ENCODE data around the gene SRBD1. TPM values are rescaled to one million over a fixed set of nuclear protein-coding genes. Genes with fewer than 3 reads are reported as not detected.

The SRBD1 gene
- total RNA-seq, 3 donors from 2014 or later (not counting 1 experiment from before 2014, with no cell fraction given): 34.5 to 40.0 (median 38.8) TPM

DNA sequence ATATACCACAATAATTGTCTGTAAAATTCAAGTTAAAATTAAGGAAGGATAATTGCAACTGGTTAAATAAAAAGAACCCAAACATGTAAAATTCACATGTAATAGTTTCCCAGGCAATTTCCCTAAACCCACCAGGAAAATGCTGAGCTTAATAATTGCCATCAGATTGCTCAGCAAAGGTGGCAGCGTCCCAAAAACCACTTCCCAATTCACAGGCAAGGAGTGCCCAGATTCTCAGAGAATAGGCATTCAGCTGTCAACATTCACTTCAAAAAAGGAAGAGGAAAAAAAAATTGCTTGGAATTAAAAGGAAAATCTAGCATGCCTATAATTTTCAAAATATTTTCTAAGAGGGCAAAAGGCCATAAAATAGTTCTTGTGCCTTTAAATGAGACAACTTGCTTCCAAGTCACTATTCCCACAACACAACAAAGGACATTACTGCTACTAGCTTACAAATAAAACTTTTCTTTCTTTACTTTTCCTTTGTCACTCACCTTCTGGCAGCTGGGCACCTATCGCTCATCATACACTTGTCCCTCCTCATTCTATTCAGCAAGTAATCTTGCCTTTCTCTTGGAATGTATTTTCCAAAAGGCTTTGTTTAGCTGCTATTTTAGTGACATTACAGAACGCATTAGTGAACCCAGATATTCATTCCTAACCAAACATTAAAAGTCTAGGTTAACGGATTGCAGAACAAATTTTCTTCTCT is 15.2 kb downstream of the SRBD1 start:
- no peak overlapping the region for H3K27ac Mint-ChIP-seq
- peaks cover 9% of the 10 kb centered on the region for H3K36me3 Mint-ChIP-seq
- H3K9me3 Mint-ChIP-seq: no peaks in the 10 kb centered on the region
- Histone ChIP-seq H3K27ac (ENCODE audit: low read length) (no peak overlapping the region), H3K27me3 (ENCODE audit: control insufficient read depth, insufficient read depth, low read length) (no peaks in the 10 kb centered on the region), H3K4me3 (ENCODE audit: low read length) (no peak overlapping the region), H3K4me1 (ENCODE audit: control insufficient read depth, insufficient read depth, low read length) (no peaks in the 10 kb centered on the region), H3K36me3 (ENCODE audit: control insufficient read depth, insufficient read depth, low read length) (peaks cover 44% of the 10 kb centered on the region), H3K9me3 (ENCODE audit: control insufficient read depth, insufficient read depth, low read length) (no peaks in the 10 kb centered on the region)
- ATAC-seq (no peak), DNase-seq (no peak)
- TF ChIP-seq, protein P1, sequence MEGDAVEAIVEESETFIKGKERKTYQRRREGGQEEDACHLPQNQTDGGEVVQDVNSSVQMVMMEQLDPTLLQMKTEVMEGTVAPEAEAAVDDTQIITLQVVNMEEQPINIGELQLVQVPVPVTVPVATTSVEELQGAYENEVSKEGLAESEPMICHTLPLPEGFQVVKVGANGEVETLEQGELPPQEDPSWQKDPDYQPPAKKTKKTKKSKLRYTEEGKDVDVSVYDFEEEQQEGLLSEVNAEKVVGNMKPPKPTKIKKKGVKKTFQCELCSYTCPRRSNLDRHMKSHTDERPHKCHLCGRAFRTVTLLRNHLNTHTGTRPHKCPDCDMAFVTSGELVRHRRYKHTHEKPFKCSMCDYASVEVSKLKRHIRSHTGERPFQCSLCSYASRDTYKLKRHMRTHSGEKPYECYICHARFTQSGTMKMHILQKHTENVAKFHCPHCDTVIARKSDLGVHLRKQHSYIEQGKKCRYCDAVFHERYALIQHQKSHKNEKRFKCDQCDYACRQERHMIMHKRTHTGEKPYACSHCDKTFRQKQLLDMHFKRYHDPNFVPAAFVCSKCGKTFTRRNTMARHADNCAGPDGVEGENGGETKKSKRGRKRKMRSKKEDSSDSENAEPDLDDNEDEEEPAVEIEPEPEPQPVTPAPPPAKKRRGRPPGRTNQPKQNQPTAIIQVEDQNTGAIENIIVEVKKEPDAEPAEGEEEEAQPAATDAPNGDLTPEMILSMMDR (IDR thresholded peaks at IDR 0.05): no peak
- H3K27me3 Mint-ChIP-seq (ENCODE audit: low read depth in 2 of 2): no peaks in the 10 kb centered on the region
- WGBS (ENCODE audit: insufficient coverage): 80% methylated on average over 4 of the region's 4 CpGs
- intact Hi-C loops (cut with micrococcal nuclease): no loop called here
- no peak overlapping the region for H3K4me3 Mint-ChIP-seq
- H3K4me1 Mint-ChIP-seq: peaks cover 0 to 5% of the 10 kb centered on the region in 2 donors

DNA sequence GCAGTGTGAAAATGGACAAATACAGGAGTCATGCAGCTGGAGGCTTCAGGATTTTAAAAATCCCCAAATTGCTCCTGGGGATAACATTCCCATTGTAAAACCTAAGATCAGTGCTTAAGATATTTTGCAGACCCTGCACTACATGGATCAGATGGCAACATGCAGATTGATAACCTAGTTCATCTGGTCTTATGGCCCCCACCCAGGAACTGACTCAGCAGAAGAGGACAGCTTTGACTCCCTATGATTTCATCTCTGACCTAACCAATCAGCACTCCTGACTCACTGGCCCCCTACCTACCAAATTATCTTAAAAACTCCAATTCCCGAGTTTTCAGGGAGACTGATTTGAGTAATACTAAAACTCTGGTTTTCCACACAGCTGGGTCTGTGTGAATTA is 20.0 kb downstream of the SRBD1 start:
- H3K27me3 Mint-ChIP-seq (ENCODE audit: low read depth in 2 of 2): no peaks in the 10 kb centered on the region
- no peaks in the 10 kb centered on the region for H3K9me3 Mint-ChIP-seq
- WGBS (ENCODE audit: insufficient coverage): 92% methylated on average over 1 of the region's 1 CpG
- no peak overlapping the region for H3K4me3 Mint-ChIP-seq
- ATAC-seq: no peak
- TF ChIP-seq, protein P1 (IDR thresholded peaks at IDR 0.05): no peak
- no peak overlapping the region for H3K27ac ChIP-seq (ENCODE audit: low read length)
- no peaks in the 10 kb centered on the region for H3K27me3 ChIP-seq (ENCODE audit: control insufficient read depth, insufficient read depth, low read length)
- no peak overlapping the region for H3K27ac Mint-ChIP-seq
- H3K4me1 ChIP-seq (ENCODE audit: control insufficient read depth, insufficient read depth, low read length): no peaks in the 10 kb centered on the region
- no peaks in the 10 kb centered on the region for H3K36me3 Mint-ChIP-seq
- no peak for DNase-seq
- no peak overlapping the region for H3K4me3 ChIP-seq (ENCODE audit: low read length)
- intact Hi-C loops (cut with micrococcal nuclease): no loop called here
- peaks cover 10 to 19% of the 10 kb centered on the region in 2 donors for H3K4me1 Mint-ChIP-seq
- no peaks in the 10 kb centered on the region for H3K9me3 ChIP-seq (ENCODE audit: control insufficient read depth, insufficient read depth, low read length)
- peaks cover 15% of the 10 kb centered on the region for H3K36me3 ChIP-seq (ENCODE audit: control insufficient read depth, insufficient read depth, low read length)

DNA sequence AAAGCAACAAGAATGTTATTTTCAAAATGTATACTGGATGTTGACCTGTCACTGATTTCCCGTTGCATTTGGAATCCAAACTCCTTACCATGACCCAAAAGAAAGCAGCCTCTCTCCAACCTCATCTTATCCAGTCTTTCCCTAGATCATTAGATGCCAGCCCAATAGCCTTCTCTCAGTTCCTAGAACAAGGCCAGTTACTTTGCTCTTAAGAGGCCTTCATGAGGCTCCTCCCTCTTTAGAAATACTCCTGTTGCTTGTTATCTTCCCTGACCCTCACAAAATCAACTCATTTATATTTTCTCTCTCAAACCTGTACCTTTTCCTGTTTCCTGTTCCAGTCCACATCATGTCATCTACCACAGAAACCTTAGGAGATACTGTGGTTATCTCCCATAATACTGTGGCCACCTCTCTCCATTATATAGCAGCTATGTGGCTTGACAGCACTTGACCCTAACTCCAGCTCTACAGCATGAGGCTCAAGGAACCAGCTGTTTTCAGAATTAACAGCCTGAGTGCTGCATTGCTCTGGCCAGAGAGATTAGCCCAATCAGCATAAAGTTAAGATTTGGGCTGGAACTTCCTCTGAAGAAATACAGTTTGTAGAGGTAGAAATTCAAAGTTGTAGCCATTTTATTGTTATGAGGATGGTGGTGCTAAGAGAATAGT is 22.8 kb downstream of the SRBD1 start:
- H3K9me3 ChIP-seq (ENCODE audit: control insufficient read depth, insufficient read depth, low read length): no peaks in the 10 kb centered on the region
- no peaks in the 10 kb centered on the region for H3K4me1 ChIP-seq (ENCODE audit: control insufficient read depth, insufficient read depth, low read length)
- ATAC-seq: peak in 2 of 3 donors; percentile 28 to 32
- no peak overlapping the region for H3K27ac ChIP-seq (ENCODE audit: low read length)
- TF ChIP-seq, protein P1 (IDR thresholded peaks at IDR 0.05): no peak
- Mint-ChIP-seq H3K27me3 (ENCODE audit: low read depth in 2 of 2) (no peaks in the 10 kb centered on the region), H3K4me1 (peaks cover 10 to 19% of the 10 kb centered on the region in 2 donors), H3K4me3 (no peak overlapping the region), H3K36me3 (no peaks in the 10 kb centered on the region), H3K9me3 (no peaks in the 10 kb centered on the region), H3K27ac (peak overlapping the region; percentile 27 to 37)
- H3K36me3 ChIP-seq (ENCODE audit: control insufficient read depth, insufficient read depth, low read length): peaks cover 2% of the 10 kb centered on the region
- no peak for DNase-seq
- WGBS (ENCODE audit: insufficient coverage): 95% methylated on average over 1 of the region's 1 CpG
- H3K27me3 ChIP-seq (ENCODE audit: control insufficient read depth, insufficient read depth, low read length): no peaks in the 10 kb centered on the region
- intact Hi-C loops (cut with micrococcal nuclease): no loop called here
- no peak overlapping the region for H3K4me3 ChIP-seq (ENCODE audit: low read length)
